SK-N-SH (cell line): ENCODE results near the gene RPL37A. TPM values are rescaled to one million over a fixed set of nuclear protein-coding genes. Genes with fewer than 3 reads are reported as not detected.

Experiments used
- CTCF ChIA-PET: fragments of 300-600, 350-600 bp; formaldehyde crosslinking; extraction: SDS; loops from one replicate; lab custom pipeline; 2021; lab: Yijun Ruan, JAX
- POLR2A ChIA-PET: fragments of 350-600 bp; sonication (Branson Sonifier 250); formaldehyde crosslinking; extraction: SDS; loops from one replicate; lab custom pipeline; 2020; ENCODE audit warnings: antibody characterized with exemption, inconsistent platforms; lab: Yijun Ruan, JAX
- DNase-seq: peaks from one replicate; pipeline ENCODE4 v3.0.0; 2012
- H2AFZ ChIP-seq: fragments of 200-600 bp; sonication (generic); 2 replicates; pipeline ENCODE4 v1.8.1; 2016; ENCODE audit warnings: antibody characterized with exemption, mild to moderate bottlenecking, low read depth
- H3F3A ChIP-seq: fragments of 200-600 bp; sonication (generic); replicated peaks from 2 replicates; pipeline ENCODE3; 2016; ENCODE audit warnings: antibody characterized with exemption, mild to moderate bottlenecking; ENCODE audit not compliant: insufficient read depth
- H3K27ac ChIP-seq, 2 experiments: fragments of 200-500 bp in 1 of 2; fragments of 200-600 bp in 1 of 2; sonication (Bioruptor generic) in 1 of 2; sonication (generic), shearing (Covaris generic) in 1 of 2; 2 replicates each; pipeline versions ENCODE4 v1.5.1 to v1.6.1; 2014 to 2016; ENCODE audit warnings: low read depth in 2 of 2, inconsistent platforms in 1 of 2, low read length in 1 of 2, mild to moderate bottlenecking in 1 of 2, mixed read lengths in 1 of 2
- H3K27me3 ChIP-seq: fragments of 200-600 bp; sonication (generic), shearing (Covaris generic); 2 replicates; pipeline ENCODE4 v1.6.1; 2016; ENCODE audit warnings: mixed run types; ENCODE audit not compliant: insufficient read depth
- H3K36me3 ChIP-seq, 2 experiments: fragments of 200-500 bp in 1 of 2; fragments of 200-600 bp in 1 of 2; sonication (Bioruptor generic) in 1 of 2; sonication (generic) in 1 of 2; replicated peaks in 1 of 2; 2 replicates each; pipeline versions ENCODE3 to v1.5.1; 2014 to 2016; ENCODE audit warnings: low read length in 1 of 2, mild to moderate bottlenecking in 1 of 2; ENCODE audit not compliant: insufficient read depth in 2 of 2, control insufficient read depth in 1 of 2
- H3K4me1 ChIP-seq, 2 experiments: fragments of 200-500 bp in 1 of 2; fragments of 200-600 bp in 1 of 2; sonication (Bioruptor generic) in 1 of 2; sonication (generic), shearing (Covaris generic) in 1 of 2; 2 replicates each; pipeline versions ENCODE4 v1.5.1 to v1.6.1; 2014 to 2016; ENCODE audit warnings: low read depth in 1 of 2, low read length in 1 of 2, mixed run types in 1 of 2; ENCODE audit not compliant: insufficient read depth in 2 of 2, control insufficient read depth in 1 of 2
- H3K4me2 ChIP-seq: fragments of 200-600 bp; sonication (generic), shearing (Covaris generic); 2 replicates; pipeline ENCODE4 v1.6.1; 2017; ENCODE audit warnings: mixed run types
- H3K4me3 ChIP-seq, 2 experiments: fragments of 200-500 bp in 1 of 2; fragments of 200-600 bp in 1 of 2; sonication (Bioruptor generic) in 1 of 2; sonication (generic), shearing (Covaris generic) in 1 of 2; 2 replicates each; pipeline versions ENCODE4 v1.5.1 to v1.8.1; 2014 to 2016; ENCODE audit warnings: low read depth in 2 of 2, inconsistent platforms in 1 of 2, low read length in 1 of 2, mild to moderate bottlenecking in 1 of 2, mixed read lengths in 1 of 2, moderate library complexity in 1 of 2
- H3K79me2 ChIP-seq: fragments of 200-600 bp; sonication (generic); 2 replicates; pipeline ENCODE4 v1.8.1; 2017; ENCODE audit warnings: mild to moderate bottlenecking; ENCODE audit not compliant: insufficient read depth
- H3K9ac ChIP-seq: fragments of 200-600 bp; sonication (generic); 2 replicates; pipeline ENCODE4 v1.6.1; 2017; ENCODE audit warnings: mixed run types
- H3K9me2 ChIP-seq: fragments of 200-600 bp; sonication (generic); 2 replicates; pipeline ENCODE4 v1.6.1; 2017; ENCODE audit warnings: mixed run types
- H3K9me3 ChIP-seq: fragments of 200-600 bp; sonication (generic); 2 replicates; pipeline ENCODE4 v1.6.1; 2017; ENCODE audit warnings: mixed run types, mild to moderate bottlenecking, moderate library complexity
- H4K20me1 ChIP-seq: fragments of 200-600 bp; sonication (generic); 2 replicates; pipeline ENCODE4 v1.6.1; 2017; ENCODE audit warnings: mild to moderate bottlenecking, mixed run types; ENCODE audit not compliant: insufficient read depth
- CHD2 ChIP-seq: fragments of 150-350 bp; IDR thresholded peaks from 2 replicates; pipeline ENCODE4 v1.6.1; 2018; ENCODE audit warnings: low read length; ENCODE audit not compliant: partially characterized antibody
- EZH2phosphoT487 ChIP-seq: fragments of 200-600 bp; sonication (generic); IDR thresholded peaks from 2 replicates; pipeline ENCODE4 v1.6.1; 2017; ENCODE audit warnings: low read depth, mixed run types, mild to moderate bottlenecking, antibody characterized with exemption, moderate library complexity, borderline replicate concordance
- MEF2A ChIP-seq: IDR thresholded peaks from 2 replicates; pipeline ENCODE4 v1.4.0; 2012; ENCODE audit warnings: low read depth, borderline replicate concordance
- MXI1 ChIP-seq: IDR thresholded peaks from 2 replicates; pipeline ENCODE4 v1.6.1; 2012; ENCODE audit warnings: mild to moderate bottlenecking, low read depth, low read length, improper control_type of control experiment
- NFIC ChIP-seq: IDR thresholded peaks from 2 replicates; pipeline ENCODE4 v1.4.0; 2012; ENCODE audit warnings: borderline replicate concordance
- NRF1 ChIP-seq: IDR thresholded peaks from 2 replicates; pipeline ENCODE4 v1.6.1; 2012; ENCODE audit warnings: low read depth, mild to moderate bottlenecking, low read length
- RAD21 ChIP-seq: IDR thresholded peaks from 2 replicates; pipeline ENCODE4 v1.6.1; 2012; ENCODE audit warnings: mild to moderate bottlenecking, low read length
- RFX5 ChIP-seq: IDR thresholded peaks from 2 replicates; pipeline ENCODE4 v1.6.1; 2012; ENCODE audit warnings: mild to moderate bottlenecking, improper control_type of control experiment, low read length
- SIN3A ChIP-seq: IDR thresholded peaks from 2 replicates; pipeline ENCODE4 v1.6.1; 2012; ENCODE audit warnings: low read depth, mild to moderate bottlenecking, low read length, moderate library complexity, borderline replicate concordance
- SMC3 ChIP-seq: IDR thresholded peaks from 2 replicates; pipeline ENCODE4 v1.6.1; 2012; ENCODE audit warnings: low read depth, low read length, improper control_type of control experiment
- TCF12 ChIP-seq: IDR thresholded peaks from 2 replicates; pipeline ENCODE4 v1.4.0; 2012
- TEAD4 ChIP-seq: IDR thresholded peaks from 2 replicates; pipeline ENCODE4 v1.4.0; 2012; ENCODE audit warnings: mild to moderate bottlenecking, borderline replicate concordance; ENCODE audit not compliant: insufficient read depth
- WGBS: methylation state at CpG from one replicate; pipeline ENCODE4 v1.1.6; 2017; ENCODE audit warnings: low lambda C conversion rate; 5-methylcytosine and 5-hydroxymethylcytosine counted together
- polyA plus RNA-seq, 3 experiments: library from polyadenylated mRNA; depleted of rRNA; stranded (reverse); fragments of >200 nt; gene quantifications; 2 replicates each; pipeline ENCODE4 v1.2.3, GENCODE V29; 2012
- TF ChIP-seq, protein P1 (sequence below): fragments of 150-350 bp; IDR thresholded peaks from 2 replicates; pipeline ENCODE4 v1.6.1; 2016; ENCODE audit warnings: mild to moderate bottlenecking, low read depth, low read length
- TF ChIP-seq, protein P2 (sequence below): fragments of 200-600 bp; sonication (generic); IDR thresholded peaks from 2 replicates; pipeline ENCODE4 v1.6.1; 2017; ENCODE audit warnings: antibody characterized with exemption, mild to moderate bottlenecking, moderate library complexity
- TF ChIP-seq, protein P3 (sequence below): IDR thresholded peaks from 2 replicates; pipeline ENCODE4 v1.4.0; 2012; ENCODE audit warnings: low read depth, borderline replicate concordance

Gene RPL37A
- polyA plus RNA-seq, 1 of the 3 experiments (the other 2 are of a cell fraction), result 2,018 TPM

DNA sequence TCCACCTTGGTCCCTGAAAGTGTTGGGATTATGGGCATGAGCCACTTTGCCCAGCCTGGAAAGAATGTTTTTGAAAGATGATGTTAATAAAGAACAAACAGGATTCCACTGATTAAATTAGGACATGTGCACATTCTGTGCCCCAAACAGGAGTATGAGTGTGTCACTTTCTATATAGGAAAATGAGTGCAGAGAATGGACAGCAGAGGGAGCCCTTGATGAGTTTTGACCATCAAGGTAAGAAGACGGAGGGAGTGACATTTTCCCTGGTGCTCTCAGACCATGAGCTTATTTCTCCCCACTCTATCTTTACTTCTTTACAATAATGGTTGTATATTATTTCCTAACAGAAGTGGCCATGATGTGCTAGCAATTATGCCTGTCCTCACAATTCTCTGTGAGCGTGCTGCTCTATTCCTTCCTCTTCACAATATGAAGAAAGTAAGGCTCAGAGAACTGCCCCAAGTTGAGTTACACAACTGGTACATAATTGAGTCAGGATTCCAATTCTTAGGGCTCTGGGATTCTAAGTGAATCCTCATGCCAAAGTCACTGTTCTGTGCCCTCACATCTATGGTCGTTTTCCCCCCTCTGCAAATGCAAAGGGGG, 20.6 kb downstream of the RPL37A start:
- Histone ChIP-seq H4K20me1 (no peaks in the 10 kb centered on the region), H3K9ac (no peak overlapping the region), H3K4me3 (no peak overlapping the region; a peak in 1 of 4 replicates), H3K9me2 (no peaks in the 10 kb centered on the region), H2AFZ (no peak overlapping the region), H3K27ac (no peak overlapping the region), H3K4me1 (peaks cover 0 to 5% of the 10 kb centered on the region in 2 experiments; a peak in 2 of 4 replicates), H3K27me3 (no peaks in the 10 kb centered on the region), H3K36me3 (no peaks in the 10 kb centered on the region), H3K9me3 (no peaks in the 10 kb centered on the region), H3K79me2 (no peaks in the 10 kb centered on the region), H3F3A (no peaks in the 10 kb centered on the region), H3K4me2 (no peak overlapping the region)
- WGBS, result 62% methylated on average over 3 of the region's 3 CpGs
- ChIA-PET CTCF (interaction anchor here (0.6 to 13.9 kb wide), 46 partner anchors 8 to 1210 kb away, joined by 3 to 614 read pairs (median 4); partner anchors contain the start of genes IGFBP2 and IGFBP5), POLR2A (interaction anchor here (1.0 to 2.3 kb wide), 5 partner anchors 18 to 147 kb away, joined by 3 to 17 read pairs (median 4); partner anchors contain the start of gene RPL37A)
- TF ChIP-seq TCF12 (no peak), MEF2A (no peak), NRF1 (no peak), SMC3 (peak; percentile 96), NFIC (no peak), TEAD4 (no peak), MXI1 (peak; percentile 46; the same call in 1 of the 2 replicates), SIN3A (no peak), EZH2phosphoT487 (no peak), CHD2 (peak; percentile 34), RAD21 (peak; percentile 91), RFX5 (no peak)
- TF ChIP-seq, protein P1, sequence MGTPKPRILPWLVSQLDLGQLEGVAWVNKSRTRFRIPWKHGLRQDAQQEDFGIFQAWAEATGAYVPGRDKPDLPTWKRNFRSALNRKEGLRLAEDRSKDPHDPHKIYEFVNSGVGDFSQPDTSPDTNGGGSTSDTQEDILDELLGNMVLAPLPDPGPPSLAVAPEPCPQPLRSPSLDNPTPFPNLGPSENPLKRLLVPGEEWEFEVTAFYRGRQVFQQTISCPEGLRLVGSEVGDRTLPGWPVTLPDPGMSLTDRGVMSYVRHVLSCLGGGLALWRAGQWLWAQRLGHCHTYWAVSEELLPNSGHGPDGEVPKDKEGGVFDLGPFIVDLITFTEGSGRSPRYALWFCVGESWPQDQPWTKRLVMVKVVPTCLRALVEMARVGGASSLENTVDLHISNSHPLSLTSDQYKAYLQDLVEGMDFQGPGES, result no peak
- TF ChIP-seq, protein P2, sequence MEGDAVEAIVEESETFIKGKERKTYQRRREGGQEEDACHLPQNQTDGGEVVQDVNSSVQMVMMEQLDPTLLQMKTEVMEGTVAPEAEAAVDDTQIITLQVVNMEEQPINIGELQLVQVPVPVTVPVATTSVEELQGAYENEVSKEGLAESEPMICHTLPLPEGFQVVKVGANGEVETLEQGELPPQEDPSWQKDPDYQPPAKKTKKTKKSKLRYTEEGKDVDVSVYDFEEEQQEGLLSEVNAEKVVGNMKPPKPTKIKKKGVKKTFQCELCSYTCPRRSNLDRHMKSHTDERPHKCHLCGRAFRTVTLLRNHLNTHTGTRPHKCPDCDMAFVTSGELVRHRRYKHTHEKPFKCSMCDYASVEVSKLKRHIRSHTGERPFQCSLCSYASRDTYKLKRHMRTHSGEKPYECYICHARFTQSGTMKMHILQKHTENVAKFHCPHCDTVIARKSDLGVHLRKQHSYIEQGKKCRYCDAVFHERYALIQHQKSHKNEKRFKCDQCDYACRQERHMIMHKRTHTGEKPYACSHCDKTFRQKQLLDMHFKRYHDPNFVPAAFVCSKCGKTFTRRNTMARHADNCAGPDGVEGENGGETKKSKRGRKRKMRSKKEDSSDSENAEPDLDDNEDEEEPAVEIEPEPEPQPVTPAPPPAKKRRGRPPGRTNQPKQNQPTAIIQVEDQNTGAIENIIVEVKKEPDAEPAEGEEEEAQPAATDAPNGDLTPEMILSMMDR, result peak; percentile 85
- TF ChIP-seq, protein P3, sequence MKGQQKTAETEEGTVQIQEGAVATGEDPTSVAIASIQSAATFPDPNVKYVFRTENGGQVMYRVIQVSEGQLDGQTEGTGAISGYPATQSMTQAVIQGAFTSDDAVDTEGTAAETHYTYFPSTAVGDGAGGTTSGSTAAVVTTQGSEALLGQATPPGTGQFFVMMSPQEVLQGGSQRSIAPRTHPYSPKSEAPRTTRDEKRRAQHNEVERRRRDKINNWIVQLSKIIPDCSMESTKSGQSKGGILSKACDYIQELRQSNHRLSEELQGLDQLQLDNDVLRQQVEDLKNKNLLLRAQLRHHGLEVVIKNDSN, result no peak
- DNase-seq, result peak; percentile 64
